B cell (primary cell): Measurements from ENCODE around the gene SUSD4. TPM values are rescaled to one million over a fixed set of nuclear protein-coding genes. Genes with fewer than 3 reads are reported as not detected.
"Not testable (repeated sequence)": the region's sequence is repeated elsewhere in the genome, so short reads cannot be mapped to it uniquely, and the experiment has no call there.

Experiments used
- ATAC-seq: fragments of 200-7000 bp; cut with Tn5 transposase; one replicate; pipeline ENCODE4 v1.10.0; 2021; ENCODE audit warnings: low read depth, mild to moderate bottlenecking, moderate number of reproducible peaks, moderate library complexity
- CTCF ChIA-PET: fragments of 350-600 bp; sonication (Branson Sonifier 250); formaldehyde crosslinking; loops from one replicate; lab custom pipeline; 2021; ENCODE audit warnings: antibody characterized with exemption, inconsistent platforms; lab: Charles Lee
- POLR2A ChIA-PET: fragments of 350-600 bp; sonication (Branson Sonifier 250); formaldehyde crosslinking; loops from one replicate; lab custom pipeline; 2021; ENCODE audit warnings: antibody characterized with exemption; lab: Charles Lee
- DNase-seq: peaks from one replicate; pipeline ENCODE4 v3.0.0; 2013
- H2AFZ ChIP-seq: 2 replicates; pipeline ENCODE4 v1.6.1; 2012; ENCODE audit warnings: mild to moderate bottlenecking, low read depth, low read length; ENCODE audit not compliant: insufficient read depth, poor library complexity, severe bottlenecking
- H3K27ac ChIP-seq, 2 donors: 1 replicate in 1 of 2; 2 replicates in 1 of 2; pipeline ENCODE4 v1.5.1; 2012 to 2013; ENCODE audit warnings: low read length in 2 of 2, mild to moderate bottlenecking in 2 of 2, moderate library complexity in 1 of 2
- H3K27me3 ChIP-seq, 4 experiments: fragments of 200-600 bp in 1 of 4; sonication (generic) in 1 of 4; replicated peaks in 1 of 4; 1 replicate in 2 of 4; 2 replicates in 2 of 4; pipeline versions ENCODE4 v1.6.1 to v1.7.0; 2013 to 2016; ENCODE audit warnings: low read length in 3 of 4, mild to moderate bottlenecking in 2 of 4, mixed read lengths in 1 of 4, moderate library complexity in 1 of 4; ENCODE audit not compliant: insufficient read depth in 4 of 4, control insufficient read depth in 3 of 4; ENCODE audit errors: control extremely low read depth in 1 of 4
- H3K36me3 ChIP-seq, 2 experiments: replicated peaks in 1 of 2; 1 replicate in 1 of 2; 2 replicates in 1 of 2; pipeline versions ENCODE4 v1.6.1 to v1.7.1; 2013; ENCODE audit warnings: low read length in 1 of 2; ENCODE audit not compliant: insufficient read depth in 2 of 2, control insufficient read depth in 1 of 2; ENCODE audit errors: control extremely low read depth in 1 of 2, extremely low read depth in 1 of 2
- H3K4me1 ChIP-seq, 2 donors: fragments of 200-600 bp in 1 of 2; sonication (generic) in 1 of 2; 1 replicate in 1 of 2; 2 replicates in 1 of 2; pipeline versions ENCODE4 v1.5.1 to v1.6.1; 2013 to 2017; ENCODE audit warnings: low read length in 2 of 2; ENCODE audit not compliant: control insufficient read depth in 2 of 2, insufficient read depth in 2 of 2
- H3K4me2 ChIP-seq: replicated peaks from 2 replicates; pipeline ENCODE3; 2012; ENCODE audit warnings: mild to moderate bottlenecking, low read depth, low read length; ENCODE audit not compliant: poor library complexity, severe bottlenecking
- H3K4me3 ChIP-seq, 5 experiments: fragments of 200-600 bp in 1 of 5; sonication (generic) in 1 of 5; 1 replicate in 3 of 5; 2 replicates in 2 of 5; pipeline versions ENCODE4 v1.5.1 to v1.7.0; 2011 to 2016; ENCODE audit warnings: low read length in 4 of 5, mild to moderate bottlenecking in 4 of 5, low read depth in 2 of 5, control low read depth in 1 of 5, moderate library complexity in 1 of 5; ENCODE audit not compliant: insufficient read depth in 1 of 5; ENCODE audit errors: control extremely low read depth in 1 of 5, extremely low read depth in 1 of 5
- H3K79me2 ChIP-seq: fragments of 200-600 bp; sonication (generic); one replicate; pipeline ENCODE4 v1.6.0; 2016; ENCODE audit warnings: low read length; ENCODE audit not compliant: control insufficient read depth, insufficient read depth
- H3K9ac ChIP-seq: fragments of 200-600 bp; sonication (generic); 2 replicates; pipeline ENCODE4 v1.6.1; 2017; ENCODE audit warnings: mild to moderate bottlenecking, low read length, moderate library complexity
- H3K9me3 ChIP-seq, 3 donors: one replicate each; pipeline versions ENCODE4 v1.6.1 to v1.7.1; 2013; ENCODE audit warnings: low read length in 2 of 3; ENCODE audit not compliant: control insufficient read depth in 2 of 3, insufficient read depth in 1 of 3; ENCODE audit errors: control extremely low read depth in 1 of 3
- H4K20me1 ChIP-seq: 2 replicates; pipeline ENCODE4 v1.6.0; 2012; ENCODE audit warnings: mild to moderate bottlenecking, low read length; ENCODE audit not compliant: insufficient read depth, control insufficient read depth, poor library complexity, severe bottlenecking
- H3K27ac Mint-ChIP-seq: one replicate; pipeline ENCODE4 v1.8.0; 2021; ENCODE audit warnings: mixed read lengths
- H3K27me3 Mint-ChIP-seq: one replicate; pipeline ENCODE4 v1.8.0; 2021; ENCODE audit warnings: mixed read lengths
- H3K4me1 Mint-ChIP-seq: one replicate; pipeline ENCODE4 v1.8.0; 2021; ENCODE audit warnings: mixed read lengths
- H3K4me3 Mint-ChIP-seq: one replicate; pipeline ENCODE4 v1.8.0; 2021; ENCODE audit warnings: mixed read lengths
- H3K9me3 Mint-ChIP-seq: one replicate; pipeline ENCODE4 v1.8.0; 2022; ENCODE audit warnings: mixed read lengths; ENCODE audit not compliant: insufficient read depth
- EZH2 ChIP-seq: IDR thresholded peaks from 2 replicates; pipeline ENCODE4 v1.6.1; 2012; ENCODE audit warnings: borderline replicate concordance, low read depth, mild to moderate bottlenecking, moderate library complexity, low read length; ENCODE audit not compliant: insufficient read depth, poor library complexity, severe bottlenecking
- WGBS: methylation state at CpG from one replicate; pipeline ENCODE4 v1.1.5; 2013; ENCODE audit warnings: missing lambda C conversion rate; ENCODE audit not compliant: insufficient coverage; 5-methylcytosine and 5-hydroxymethylcytosine counted together
- intact Hi-C: fragments of 100-400 bp; cut with micrococcal nuclease; formaldehyde crosslinking; loops from one replicate; pipeline ENCODE4 v1.10.0; 2022
- polyA plus RNA-seq: library from polyadenylated mRNA; depleted of rRNA; stranded (reverse); fragments of >200 nt; gene quantifications from 2 replicates; pipeline ENCODE4 v1.2.3, GENCODE V29; 2012
- total RNA-seq, 2 donors: library from RNA; stranded (reverse); fragments of 120-200 nt in 1 of 2; gene quantifications; 1 replicate in 1 of 2; 2 replicates in 1 of 2; pipeline versions ENCODE4 v1.2.3 to v1.2.4, GENCODE V29; 2013 to 2022
- TF ChIP-seq, protein P1 (sequence below): fragments of 200-600 bp; IDR thresholded peaks from one replicate; pipeline ENCODE4 v1.8.0; 2022; ENCODE audit warnings: antibody characterized with exemption, mild to moderate bottlenecking

SUSD4 gene
- total and polyA plus RNA-seq, 2 donors (not counting 1 experiment from before 2014, with no cell fraction given) = 0.13 TPM; not detected in 1

DNA sequence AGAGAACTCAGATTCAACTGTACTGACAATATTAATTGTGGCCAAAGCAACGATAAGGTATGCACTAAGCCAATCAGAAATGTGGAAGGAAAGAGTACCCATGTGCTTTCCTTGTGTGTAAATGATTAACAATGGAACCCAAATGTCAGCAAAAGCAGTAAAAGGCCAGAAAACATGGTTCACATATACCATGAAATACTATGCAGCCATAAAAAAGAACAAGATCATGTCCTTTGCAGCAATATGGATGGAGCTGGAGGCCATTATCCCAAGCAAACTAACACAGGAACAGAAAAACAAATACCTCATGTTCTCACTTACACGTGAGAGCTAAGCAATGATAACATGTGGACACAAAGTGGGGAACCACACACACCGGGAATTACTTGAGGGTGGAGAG is 78.5 kb downstream of the SUSD4 start:
- WGBS = no CpG with 5 or more reads among the region's 3 CpGs
- no peak overlapping the region for H2AFZ ChIP-seq
- POLR2A ChIA-PET = no interaction called here
- no peak overlapping the region for H3K27ac ChIP-seq
- Mint-ChIP-seq H3K27me3 (peaks cover 4% of the 10 kb centered on the region), H3K27ac (no peak overlapping the region), H3K4me1 (no peaks in the 10 kb centered on the region), H3K4me3 (no peak overlapping the region), H3K9me3 (peaks cover 9% of the 10 kb centered on the region)
- H3K9me3 ChIP-seq = peaks cover 0 to 2% (median 0%) of the 10 kb centered on the region in 3 donors
- no peak for ATAC-seq
- no peak for DNase-seq
- no peaks in the 10 kb centered on the region for H3K79me2 ChIP-seq
- intact Hi-C loops = no loop called here
- peaks cover 0 to 4% (median 0%) of the 10 kb centered on the region in 4 experiments for H3K27me3 ChIP-seq
- no peak overlapping the region for H3K4me3 ChIP-seq
- no peak for TF ChIP-seq EZH2
- TF ChIP-seq, protein P1, sequence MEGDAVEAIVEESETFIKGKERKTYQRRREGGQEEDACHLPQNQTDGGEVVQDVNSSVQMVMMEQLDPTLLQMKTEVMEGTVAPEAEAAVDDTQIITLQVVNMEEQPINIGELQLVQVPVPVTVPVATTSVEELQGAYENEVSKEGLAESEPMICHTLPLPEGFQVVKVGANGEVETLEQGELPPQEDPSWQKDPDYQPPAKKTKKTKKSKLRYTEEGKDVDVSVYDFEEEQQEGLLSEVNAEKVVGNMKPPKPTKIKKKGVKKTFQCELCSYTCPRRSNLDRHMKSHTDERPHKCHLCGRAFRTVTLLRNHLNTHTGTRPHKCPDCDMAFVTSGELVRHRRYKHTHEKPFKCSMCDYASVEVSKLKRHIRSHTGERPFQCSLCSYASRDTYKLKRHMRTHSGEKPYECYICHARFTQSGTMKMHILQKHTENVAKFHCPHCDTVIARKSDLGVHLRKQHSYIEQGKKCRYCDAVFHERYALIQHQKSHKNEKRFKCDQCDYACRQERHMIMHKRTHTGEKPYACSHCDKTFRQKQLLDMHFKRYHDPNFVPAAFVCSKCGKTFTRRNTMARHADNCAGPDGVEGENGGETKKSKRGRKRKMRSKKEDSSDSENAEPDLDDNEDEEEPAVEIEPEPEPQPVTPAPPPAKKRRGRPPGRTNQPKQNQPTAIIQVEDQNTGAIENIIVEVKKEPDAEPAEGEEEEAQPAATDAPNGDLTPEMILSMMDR = no peak
- H3K4me2 ChIP-seq = no peak overlapping the region
- H3K9ac ChIP-seq = no peak overlapping the region
- H3K4me1 ChIP-seq = no peaks in the 10 kb centered on the region
- CTCF ChIA-PET = no interaction called here
- no peaks in the 10 kb centered on the region for H4K20me1 ChIP-seq
- H3K36me3 ChIP-seq = no peaks in the 10 kb centered on the region

DNA sequence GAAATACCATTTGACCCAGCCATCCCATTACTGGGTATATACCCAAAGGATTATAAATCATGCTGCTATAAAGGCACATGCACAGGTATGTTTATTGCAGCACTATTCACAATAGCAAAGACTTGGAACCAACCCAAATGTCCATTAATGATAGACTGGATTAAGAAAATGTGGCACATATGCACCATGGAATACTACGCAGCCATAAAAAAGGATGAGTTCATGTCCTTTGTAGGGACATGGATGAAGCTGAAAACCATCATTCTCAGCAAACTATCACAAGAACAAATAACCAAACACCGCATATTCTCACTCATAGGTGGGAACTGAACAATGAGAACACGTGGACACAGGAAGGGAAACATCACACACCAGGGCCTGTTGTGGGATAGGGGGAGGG is 80.3 kb downstream of the SUSD4 start:
- no CpG with 5 or more reads among the region's 3 CpGs for WGBS
- H2AFZ ChIP-seq, H3K9me3 ChIP-seq, H3K4me2 ChIP-seq, ATAC-seq, H3K27me3 ChIP-seq, H3K4me3 Mint-ChIP-seq, POLR2A ChIA-PET, H3K4me3 ChIP-seq, H3K9me3 Mint-ChIP-seq, H3K79me2 ChIP-seq, H3K4me1 Mint-ChIP-seq, H3K27ac ChIP-seq, H3K27me3 Mint-ChIP-seq, H3K4me1 ChIP-seq, intact Hi-C loops, H3K9ac ChIP-seq, H3K36me3 ChIP-seq, H4K20me1 ChIP-seq, DNase-seq, H3K27ac Mint-ChIP-seq, CTCF ChIA-PET: not testable (repeated sequence)

DNA sequence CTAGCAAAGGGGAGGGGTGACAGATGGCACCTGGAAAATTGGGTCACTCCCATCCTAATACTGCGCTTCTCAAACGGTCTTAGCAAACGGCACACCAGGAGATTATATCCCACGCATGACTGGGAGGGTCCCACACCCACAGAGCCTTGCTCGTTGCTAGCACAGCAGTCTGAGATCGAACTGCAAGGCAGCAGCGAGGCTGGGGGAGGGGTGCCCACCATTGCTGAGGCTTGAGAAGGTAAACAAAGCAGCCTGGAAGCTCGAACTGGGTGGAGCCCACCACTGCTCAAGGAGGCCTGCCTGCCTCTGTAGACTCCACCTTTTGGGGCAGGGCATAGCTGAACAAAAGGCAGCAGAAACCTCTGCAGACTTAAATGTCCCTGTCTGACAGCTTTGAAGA is 85.7 kb downstream of the SUSD4 start:
- H3K27me3 Mint-ChIP-seq, H3K27ac ChIP-seq, H3K9ac ChIP-seq, H3K9me3 Mint-ChIP-seq, H4K20me1 ChIP-seq, H3K36me3 ChIP-seq, H3K4me2 ChIP-seq, CTCF ChIA-PET, H3K4me1 Mint-ChIP-seq, H2AFZ ChIP-seq, H3K4me3 Mint-ChIP-seq, H3K4me1 ChIP-seq, POLR2A ChIA-PET, H3K27ac Mint-ChIP-seq, H3K79me2 ChIP-seq, DNase-seq, H3K4me3 ChIP-seq, H3K9me3 ChIP-seq, H3K27me3 ChIP-seq, intact Hi-C loops, ATAC-seq: not testable (repeated sequence)
- WGBS = 89% methylated on average over 8 of the region's 8 CpGs
